HEK293T (cell line): ENCODE measurements around the gene TNFRSF18.
"Not testable (repeated sequence)": the region's sequence is repeated elsewhere in the genome, so short reads cannot be mapped to it uniquely, and the experiment has no call there.

ENCODE experiments used
- CTCF ChIA-PET: fragments of 350-600 bp; formaldehyde crosslinking; extraction: SDS; loops from one replicate; lab custom pipeline; 2021; ENCODE audit warnings: antibody characterized with exemption, inconsistent platforms; lab: Yijun Ruan, JAX
- POLR2A ChIA-PET: fragments of 350-600 bp; formaldehyde crosslinking; extraction: SDS; loops from one replicate; lab custom pipeline; 2020; ENCODE audit warnings: antibody characterized with exemption, inconsistent platforms; lab: Yijun Ruan, JAX
- DNase-seq: peaks from one replicate; pipeline ENCODE4 v3.0.0; 2012; ENCODE audit warnings: mixed read lengths; ENCODE audit errors: extremely low spot score
- ARNT ChIP-seq: fragments of 450-650 bp; IDR thresholded peaks from 2 replicates; pipeline ENCODE4 v1.6.1; 2017; ENCODE audit warnings: mild to moderate bottlenecking
- BHLHE40 ChIP-seq: fragments of 450-650 bp; IDR thresholded peaks from 2 replicates; pipeline ENCODE4 v1.6.1; 2016; ENCODE audit warnings: mild to moderate bottlenecking, moderate library complexity, borderline replicate concordance
- CTBP1 ChIP-seq: fragments of 450-650 bp; IDR thresholded peaks from 2 replicates; pipeline ENCODE4 v1.6.1; 2016; ENCODE audit warnings: borderline replicate concordance
- ELF4 ChIP-seq: fragments of 450-650 bp; IDR thresholded peaks from 2 replicates; pipeline ENCODE4 v1.6.1; 2017; ENCODE audit warnings: antibody characterized with exemption
- FOXA1 ChIP-seq: fragments of 450-650 bp; IDR thresholded peaks from 2 replicates; pipeline ENCODE4 v1.6.1; 2016; ENCODE audit warnings: mild to moderate bottlenecking
- FOXK2 ChIP-seq: fragments of 450-650 bp; IDR thresholded peaks from 2 replicates; pipeline ENCODE4 v1.6.1; 2016; ENCODE audit warnings: mild to moderate bottlenecking
- FOXM1 ChIP-seq: fragments of 450-650 bp; IDR thresholded peaks from 2 replicates; pipeline ENCODE4 v1.6.1; 2017; ENCODE audit warnings: mild to moderate bottlenecking, borderline replicate concordance
- HDGF ChIP-seq: fragments of 450-650 bp; IDR thresholded peaks from 2 replicates; pipeline ENCODE4 v1.6.1; 2017; ENCODE audit warnings: antibody characterized with exemption, borderline replicate concordance
- L3MBTL2 ChIP-seq: fragments of 450-650 bp; conservative IDR thresholded peaks from 2 replicates; pipeline ENCODE4 v1.6.1; 2016; ENCODE audit warnings: mild to moderate bottlenecking
- LEF1 ChIP-seq: fragments of 450-650 bp; IDR thresholded peaks from 2 replicates; pipeline ENCODE4 v1.6.1; 2017; ENCODE audit warnings: mild to moderate bottlenecking, borderline replicate concordance
- NFRKB ChIP-seq: fragments of 450-650 bp; IDR thresholded peaks from 2 replicates; pipeline ENCODE4 v1.6.1; 2016; ENCODE audit warnings: mild to moderate bottlenecking, moderate library complexity
- PKNOX1 ChIP-seq: fragments of 450-650 bp; IDR thresholded peaks from 2 replicates; pipeline ENCODE4 v1.6.1; 2016
- SP1 ChIP-seq: fragments of 450-650 bp; IDR thresholded peaks from 2 replicates; pipeline ENCODE4 v1.6.1; 2017
- SUZ12 ChIP-seq: fragments of 450-650 bp; IDR thresholded peaks from 2 replicates; pipeline ENCODE4 v1.6.1; 2016; ENCODE audit warnings: mild to moderate bottlenecking
- TARDBP ChIP-seq: fragments of 450-650 bp; IDR thresholded peaks from 2 replicates; pipeline ENCODE4 v1.6.1; 2016
- ZNF384 ChIP-seq: fragments of 450-650 bp; IDR thresholded peaks from 2 replicates; pipeline ENCODE4 v1.6.1; 2016

The TNFRSF18 gene

GRCh38 chr1:1177452-1178206, 28.8 kb downstream of the TNFRSF18 start:
- no peak for TF ChIP-seq ELF4
- no peak for TF ChIP-seq ARNT
- no peak for TF ChIP-seq CTBP1
- no peak for TF ChIP-seq BHLHE40
- TF ChIP-seq HDGF: no peak
- TF ChIP-seq FOXM1: no peak
- TF ChIP-seq L3MBTL2: no peak
- TF ChIP-seq NFRKB: no peak
- no peak for TF ChIP-seq ZNF384
- no peak for TF ChIP-seq SP1
- CTCF ChIA-PET: no interaction called here
- no peak for DNase-seq
- POLR2A ChIA-PET: no interaction called here

GRCh38 chr1:1176931-1177330, 29.5 kb downstream of the TNFRSF18 start:
- ChIA-PET POLR2A (no interaction called here), CTCF (no interaction called here)
- DNase-seq: no peak
- TF ChIP-seq PKNOX1: no peak
- no peak for TF ChIP-seq FOXA1
- no peak for TF ChIP-seq FOXM1
- no peak for TF ChIP-seq SP1
- TF ChIP-seq LEF1: no peak
- no peak for TF ChIP-seq ZNF384
- TF ChIP-seq TARDBP: no peak
- no peak for TF ChIP-seq HDGF
- TF ChIP-seq CTBP1: no peak
- no peak for TF ChIP-seq NFRKB
- no peak for TF ChIP-seq SUZ12
- TF ChIP-seq ELF4: no peak
- TF ChIP-seq BHLHE40: no peak
- TF ChIP-seq L3MBTL2: no peak
- no peak for TF ChIP-seq ARNT
- no peak for TF ChIP-seq FOXK2

- CTCF ChIA-PET, DNase-seq, POLR2A ChIA-PET: not testable (repeated sequence)
Observed at GRCh38 chr1:1176063-1176761, 30.2 kb downstream of the TNFRSF18 start.

GRCh38 chr1:1175221-1176062, 30.9 kb downstream of the TNFRSF18 start:
- TF ChIP-seq LEF1: no peak
- TF ChIP-seq PKNOX1: no peak
- TF ChIP-seq FOXM1: no peak
- TF ChIP-seq FOXA1: no peak
- TF ChIP-seq TARDBP: no peak
- no peak for TF ChIP-seq HDGF
- TF ChIP-seq NFRKB: no peak
- no peak for TF ChIP-seq ZNF384
- no peak for TF ChIP-seq CTBP1
- TF ChIP-seq ARNT: no peak
- no peak for TF ChIP-seq L3MBTL2
- no peak for TF ChIP-seq ELF4
- no peak for DNase-seq
- CTCF ChIA-PET: no interaction called here
- POLR2A ChIA-PET: no interaction called here

GRCh38 chr1:1173793-1174415, 32.5 kb downstream of the TNFRSF18 start, which contains the start of gene TTLL10:
Gene TTLL10, plus strand, starts transcription at chr1:1173880. Its CDS starts 5,336 bp downstream, at chr1:1179216.
- CTCF ChIA-PET: no interaction called here
- no peak for DNase-seq
- no peak for TF ChIP-seq ARNT
- POLR2A ChIA-PET: no interaction called here

GRCh38 chr1:1173061-1173792, 33.2 kb downstream of the TNFRSF18 start:
- ChIA-PET POLR2A (no interaction called here), CTCF (no interaction called here)
- no peak for DNase-seq
- no peak for TF ChIP-seq L3MBTL2
- TF ChIP-seq PKNOX1: no peak
- TF ChIP-seq ZNF384: no peak
- no peak for TF ChIP-seq ELF4
- TF ChIP-seq FOXA1: no peak
- TF ChIP-seq ARNT: no peak
- TF ChIP-seq LEF1: no peak
- TF ChIP-seq FOXK2: no peak
- no peak for TF ChIP-seq CTBP1
- no peak for TF ChIP-seq TARDBP
- TF ChIP-seq SP1: no peak
- no peak for TF ChIP-seq BHLHE40
- TF ChIP-seq FOXM1: no peak
- TF ChIP-seq SUZ12: no peak
- TF ChIP-seq HDGF: no peak
- TF ChIP-seq NFRKB: no peak
